K562 (cell line): ENCODE data around the gene GTF3C6. TPM values are rescaled to one million over a fixed set of nuclear protein-coding genes. Genes with fewer than 3 reads are reported as not detected.

Experiments
- ATAC-seq: fragments of 200-7000 bp; cut with Tn5 transposase; 3 replicates; pipeline ENCODE4 v1.9.1; 2020; ENCODE audit warnings: moderate library complexity
- BruUV-seq: library from RNA; stranded (reverse); fragments of 400-500 nt; replicated peaks from 2 replicates; lab custom pipeline; 2021; lab: Mats Ljungman, UMichigan
- CTCF ChIA-PET: fragments of 300-600 bp; formaldehyde crosslinking; extraction: SDS; loops from one replicate; lab custom pipeline; 2021; ENCODE audit warnings: low intra/inter-chr PET ratio; lab: Yijun Ruan, JAX
- POLR2A ChIA-PET: fragments of 300-600, 350-650 bp; sonication (Branson Sonifier 250); formaldehyde crosslinking; extraction: SDS; loops from one replicate; lab custom pipeline; 2021; ENCODE audit warnings: antibody characterized with exemption, inconsistent platforms; lab: Yijun Ruan, JAX
- DNase-seq, 4 experiments: peaks; one replicate each; pipeline versions ENCODE4 v3.0.0 to v3.0.0-alpha.2; 2011 to 2018; ENCODE audit warnings: low spot score in 3 of 4, mixed read lengths in 3 of 4; ENCODE audit errors: extremely low read depth in 1 of 4
- FAIRE-seq: peaks from 2 replicates; lab custom pipeline; 2011; peaks lifted over from hg19 to GRCh38; lab: Jason Lieb, UNC
- H2AFZ ChIP-seq: 2 replicates; pipeline ENCODE4 v1.6.0; 2011; ENCODE audit warnings: low read depth, low read length, control low read depth, inconsistent platforms
- H3K27ac ChIP-seq: fragments of 200-600 bp; 3 replicates; pipeline ENCODE4 v1.8.0; 2011; ENCODE audit warnings: low read depth, mild to moderate bottlenecking, control low read depth, inconsistent platforms, low read length, moderate library complexity, mixed read lengths; ENCODE audit errors: extremely low read depth
- H3K27me3 ChIP-seq, 2 experiments: fragments of 300-600 bp in 1 of 2; 2 replicates in 1 of 2; 3 replicates in 1 of 2; pipeline versions ENCODE4 v1.6.0 to v1.8.0; 2011; ENCODE audit warnings: inconsistent platforms in 2 of 2, low read length in 2 of 2, mild to moderate bottlenecking in 1 of 2, mixed read lengths in 1 of 2, moderate library complexity in 1 of 2; ENCODE audit not compliant: control insufficient read depth in 2 of 2, insufficient read depth in 2 of 2
- H3K36me3 ChIP-seq: fragments of 300-600 bp; 3 replicates; pipeline ENCODE4 v1.8.0; 2011; ENCODE audit warnings: mild to moderate bottlenecking, low read length, inconsistent platforms; ENCODE audit not compliant: control insufficient read depth, insufficient read depth
- H3K4me1 ChIP-seq, 2 experiments: fragments of 200-600 bp in 1 of 2; replicated peaks in 1 of 2; 2 replicates in 1 of 2; 3 replicates in 1 of 2; pipeline versions ENCODE4 v1.5.1 to v1.8.0; 2011; ENCODE audit warnings: inconsistent platforms in 2 of 2, low read length in 2 of 2, mild to moderate bottlenecking in 1 of 2, mixed read lengths in 1 of 2, moderate library complexity in 1 of 2; ENCODE audit not compliant: control insufficient read depth in 2 of 2, insufficient read depth in 2 of 2
- H3K4me2 ChIP-seq: 2 replicates; pipeline ENCODE4 v1.6.1; 2011; ENCODE audit warnings: low read length, control low read depth, inconsistent platforms, mixed read lengths; ENCODE audit not compliant: insufficient read depth
- H3K4me3 ChIP-seq: fragments of 200-600 bp; sonication (generic), shearing (Covaris generic); 2 replicates; pipeline ENCODE4 v1.5.1; 2016; ENCODE audit warnings: control low read depth, inconsistent platforms
- H3K79me2 ChIP-seq: fragments of 200-600 bp; 3 replicates; pipeline ENCODE4 v1.8.0; 2011; ENCODE audit warnings: low read length, inconsistent platforms; ENCODE audit not compliant: control insufficient read depth, insufficient read depth
- H3K9ac ChIP-seq, 2 experiments: 2 replicates each; pipeline versions ENCODE4 v1.6.0 to v1.6.1; 2011; ENCODE audit warnings: low read depth in 2 of 2, low read length in 2 of 2, control low read depth in 1 of 2, inconsistent platforms in 1 of 2, mild to moderate bottlenecking in 1 of 2, mixed read lengths in 1 of 2; ENCODE audit not compliant: insufficient read depth in 1 of 2
- H3K9me1 ChIP-seq: one replicate; pipeline ENCODE4 v1.6.0; 2011; ENCODE audit warnings: inconsistent platforms, mild to moderate bottlenecking, low read length, moderate library complexity; ENCODE audit not compliant: control insufficient read depth, insufficient read depth
- H3K9me3 ChIP-seq: replicated peaks from 2 replicates; pipeline ENCODE4 v1.5.1; 2011; ENCODE audit warnings: low read depth, low read length, inconsistent platforms; ENCODE audit not compliant: control insufficient read depth, insufficient read depth
- H4K20me1 ChIP-seq: replicated peaks from 2 replicates; pipeline ENCODE4 v1.6.1; 2011; ENCODE audit warnings: low read length, inconsistent platforms, mixed read lengths; ENCODE audit not compliant: control insufficient read depth, insufficient read depth
- AFF1 ChIP-seq, 2 experiments: fragments of 450-650 bp; IDR thresholded peaks; 2 replicates each; pipeline ENCODE4 v1.6.1; 2018; ENCODE audit warnings: mild to moderate bottlenecking in 2 of 2, low read depth in 1 of 2; ENCODE audit not compliant: partially characterized antibody in 2 of 2
- GTF2A2 ChIP-seq: IDR thresholded peaks from 2 replicates; pipeline ENCODE4 v1.6.1; 2016; ENCODE audit warnings: mild to moderate bottlenecking, missing genetic modification characterization, missing compliant biosample characterization
- PCBP2 ChIP-seq: fragments of 200-400 bp; formaldehyde crosslinking; IDR thresholded peaks from 2 replicates; pipeline ENCODE4 v1.6.1; 2018; ENCODE audit warnings: low read length, low read depth, mild to moderate bottlenecking, moderate library complexity; ENCODE audit not compliant: poor library complexity, severe bottlenecking
- SOX6 ChIP-seq: fragments of 450-650 bp; IDR thresholded peaks from 2 replicates; pipeline ENCODE4 v1.6.1; 2014; ENCODE audit warnings: mild to moderate bottlenecking
- TEAD2 ChIP-seq: fragments of 450-650 bp; IDR thresholded peaks from 2 replicates; pipeline ENCODE4 v1.6.1; 2016; ENCODE audit warnings: missing genetic modification characterization, control low read depth, missing compliant biosample characterization
- ZNF263 ChIP-seq: sonication (generic); formaldehyde crosslinking; IDR thresholded peaks from 2 replicates; pipeline ENCODE4 v1.8.0; 2022; ENCODE audit warnings: mild to moderate bottlenecking, missing genetic modification reagents, borderline replicate concordance
- WGBS: fragments of 100-300 bp; shearing (Covaris generic); methylation state at CpG from one replicate; pipeline ENCODE4 v1.1.6; 2016; ENCODE audit warnings: low coverage, mixed read lengths; ENCODE audit not compliant: insufficient coverage; ENCODE audit errors: missing lambda C conversion rate; 5-methylcytosine and 5-hydroxymethylcytosine counted together
- in situ Hi-C: fragments of 300-500 bp; cut with MboI; formaldehyde crosslinking; loops from 4 replicates; pipeline ENCODE4 v1.15.0; 2018; ENCODE audit warnings: inconsistent platforms, mixed read lengths
- intact Hi-C: fragments of 100-400 bp; cut with micrococcal nuclease; formaldehyde crosslinking; loops from 2 replicates; pipeline ENCODE4 v1.14.2; 2022
- polyA plus RNA-seq, 8 experiments: library from polyadenylated mRNA; depleted of rRNA in 4 of 8; stranded (reverse) in 5 of 8; unstranded in 3 of 8; fragments of >200 nt; fragmentation: Nextera tagmentation in 2 of 8; fragmentation: Illumina TruSeq in 1 of 8; extraction: Ambion mirVana in 2 of 8; extraction: Trizol in 1 of 8; gene quantifications; 2 replicates each; pipeline versions ENCODE4 v1.2.1 to v1.2.3, GENCODE V29; 2011 to 2014; ENCODE audit warnings: inconsistent platforms in 1 of 8, missing spikeins in 1 of 8
- total RNA-seq, 7 experiments: library from RNA; depleted of rRNA in 6 of 7; stranded (reverse); fragments of >200 nt in 6 of 7; fragmentation: Illumina TruSeq in 2 of 7; extraction: Trizol in 2 of 7; gene quantifications; 2 replicates each; pipeline versions ENCODE4 v1.2.1 to v1.2.3, GENCODE V29; 2011 to 2021; ENCODE audit warnings: low replicate concordance in 1 of 7

Gene GTF3C6
- total and polyA plus RNA-seq, 9 of the 15 experiments (the other 6 are each of a cell fraction or from before 2014, with no cell fraction given), result 37.6 to 140 (median 111) TPM

DNA sequence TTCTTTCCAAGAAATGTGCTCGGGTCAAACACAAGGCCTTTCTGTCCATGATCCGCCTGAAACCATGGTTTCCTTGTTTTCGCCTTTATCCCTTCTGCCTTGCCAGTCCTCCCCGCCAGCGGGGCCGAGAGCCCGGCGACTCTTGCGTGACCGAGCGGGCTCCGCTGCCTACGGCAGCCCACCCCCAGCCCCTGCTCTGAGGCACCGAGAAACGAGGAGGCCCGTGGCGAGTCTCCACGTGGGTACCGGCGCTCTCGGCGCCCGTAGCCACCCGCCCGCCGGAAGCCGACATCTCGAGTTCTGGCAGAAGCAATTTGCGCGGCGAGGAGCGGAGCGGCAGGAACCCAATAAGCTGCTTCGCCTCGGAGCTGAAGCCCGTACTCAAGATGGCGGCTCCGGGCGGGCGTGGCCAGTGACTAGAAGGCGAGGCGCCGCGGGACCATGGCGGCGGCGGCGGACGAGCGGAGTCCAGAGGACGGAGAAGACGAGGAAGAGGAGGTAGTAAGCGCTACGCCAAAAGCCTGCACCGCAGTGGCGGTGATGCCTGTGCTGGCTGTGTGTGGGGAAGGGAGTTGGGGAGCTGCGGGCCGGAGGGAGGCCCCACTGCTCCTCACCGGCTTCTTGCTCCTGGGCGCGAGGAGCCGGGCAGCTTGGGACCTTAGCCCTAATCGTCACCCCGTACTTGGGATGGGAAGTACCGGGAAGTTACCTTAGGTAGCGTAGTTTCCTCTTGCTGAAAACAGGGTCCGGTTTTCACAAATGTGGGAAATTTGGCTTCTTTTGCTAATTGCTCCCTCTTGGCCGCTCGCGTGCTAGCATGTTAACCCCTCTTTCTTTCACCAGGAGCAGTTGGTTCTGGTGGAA lies at the start of gene GTF3C6 (continued):
- TF ChIP-seq AFF1 (IDR thresholded peaks at IDR 0.05; ENCODE audit: low read depth in 1 of 2, partially characterized antibody in 2 of 2) (no peak), GTF2A2 (tag) (peak; percentile 76; the same call in 1 of the 2 replicates), PCBP2 (no peak), ZNF263 (peak; percentile 67; the same call in 1 of the 2 replicates)

DNA sequence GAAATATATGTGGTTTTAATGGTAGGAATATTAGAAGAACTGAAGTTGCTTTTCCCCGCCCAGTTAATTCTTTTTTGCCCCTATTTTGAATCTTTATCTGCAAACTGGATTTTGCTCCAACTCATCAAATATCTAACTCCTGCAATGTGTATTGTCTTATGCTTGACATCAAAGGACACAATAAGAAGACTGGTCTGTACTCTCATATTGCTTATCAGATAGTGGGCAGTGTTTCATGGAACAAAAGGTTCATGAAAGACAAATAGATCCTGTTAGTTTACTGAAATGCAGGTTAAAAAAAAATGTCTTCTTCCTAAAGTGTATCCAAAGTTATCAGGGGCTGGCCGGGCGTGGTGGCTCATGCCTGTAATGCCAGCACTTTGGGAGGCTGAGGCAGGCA lies 27.7 kb upstream of the GTF3C6 start:
- POLR2A ChIA-PET, result interaction anchor here (1.3 kb wide), 1 partner anchor 9 kb away, joined by 6 read pairs; no protein-coding TSS in a partner anchor
- Histone ChIP-seq H4K20me1 (no peaks in the 10 kb centered on the region), H3K27ac (no peak overlapping the region), H3K27me3 (no peaks in the 10 kb centered on the region; a peak in 1 of 5 replicates), H2AFZ (peak overlapping the region; percentile 43; the same call in 1 of the 2 replicates), H3K4me1 (peaks cover 0 to 5% of the 10 kb centered on the region in 2 experiments; a peak in 2 of 5 replicates), H3K79me2 (no peaks in the 10 kb centered on the region), H3K9ac (no peak overlapping the region), H3K9me3 (no peaks in the 10 kb centered on the region), H3K36me3 (no peaks in the 10 kb centered on the region), H3K4me3 (no peak overlapping the region), H3K4me2 (no peak overlapping the region), H3K9me1 (no peaks in the 10 kb centered on the region)
- 25% methylated on average over 3 of the region's 3 CpGs for WGBS
- no peak for ATAC-seq
- DNase-seq, result no peak
- intact Hi-C loops, result no loop called here
- in situ Hi-C loops, result no loop called here
- BruUV-seq, result no TSS peak
- CTCF ChIA-PET, result no interaction called here
- FAIRE-seq, result no peak
- TF ChIP-seq SOX6 (0 out of 2 replicates have a peak, but pooled peaks have one; percentile 18), TEAD2 (tag) (no peak)
